Suprapubic skin (tissue), 4 donors: ENCODE measurements around the gene MADD. TPM values are rescaled to one million over a fixed set of nuclear protein-coding genes. Genes with fewer than 3 reads are reported as not detected.

Experiments
- DNase-seq, 2 donors: peaks; one replicate each; pipeline ENCODE4 v3.0.0-alpha.2; 2019; ENCODE audit warnings: low spot score in 2 of 2
- H3K27ac ChIP-seq: fragments of 200-600 bp; sonication (generic); one replicate; pipeline ENCODE4 v1.5.1; 2019
- H3K27me3 ChIP-seq: fragments of 200-600 bp; sonication (generic); one replicate; pipeline ENCODE4 v1.5.1; 2019
- H3K36me3 ChIP-seq: fragments of 200-600 bp; sonication (generic); one replicate; pipeline ENCODE4 v1.5.1; 2019
- H3K4me1 ChIP-seq: fragments of 200-600 bp; sonication (generic); one replicate; pipeline ENCODE4 v1.5.1; 2019
- H3K4me3 ChIP-seq: fragments of 200-600 bp; sonication (generic); one replicate; pipeline ENCODE4 v1.5.1; 2019; ENCODE audit warnings: mild to moderate bottlenecking
- H3K9me3 ChIP-seq: fragments of 200-600 bp; sonication (generic); one replicate; pipeline ENCODE4 v1.5.1; 2019
- CTCF ChIP-seq, 2 donors: fragments of 200-600 bp in 1 of 2; fragments of 450-650 bp in 1 of 2; sonication (generic) in 1 of 2; IDR thresholded peaks; one replicate each; pipeline ENCODE4 v1.5.1; 2016 to 2019; ENCODE audit warnings: antibody characterized with exemption in 2 of 2, mild to moderate bottlenecking in 1 of 2, moderate library complexity in 1 of 2
- EP300 ChIP-seq: sonication (generic); formaldehyde crosslinking; IDR thresholded peaks from one replicate; pipeline ENCODE4 v1.6.1; 2017; ENCODE audit warnings: antibody characterized with exemption
- POLR2A ChIP-seq, 2 donors: fragments of 450-650 bp; IDR thresholded peaks; one replicate each; pipeline ENCODE4 v1.6.1; 2017; ENCODE audit warnings: antibody characterized with exemption in 2 of 2, mild to moderate bottlenecking in 2 of 2, moderate library complexity in 2 of 2
- POLR2AphosphoS5 ChIP-seq, 3 donors: sonication (generic); formaldehyde crosslinking; IDR thresholded peaks; one replicate each; pipeline ENCODE4 v1.6.1; 2017; ENCODE audit warnings: antibody characterized with exemption in 3 of 3
- WGBS: methylation state at CpG from one replicate; pipeline ENCODE4 v1.1.5; 2018; 5-methylcytosine and 5-hydroxymethylcytosine counted together
- total RNA-seq, 4 donors: library from RNA; depleted of rRNA; stranded (reverse); fragments of >200 nt; gene quantifications; one replicate each; pipeline ENCODE4 v1.1.0, GENCODE V29; 2016

The MADD gene
- total RNA-seq, 4 donors from 2014 or later: 47.1 to 91.1 (median 71.3) TPM

- no peak for DNase-seq
- 53% methylated on average over 14 of the region's 18 CpGs for WGBS
- Histone ChIP-seq H3K36me3 (no peaks in the 10 kb centered on the region), H3K4me1 (no peaks in the 10 kb centered on the region), H3K27ac (no peak overlapping the region), H3K27me3 (no peaks in the 10 kb centered on the region), H3K4me3 (no peak overlapping the region), H3K9me3 (no peaks in the 10 kb centered on the region)
- TF ChIP-seq CTCF (IDR thresholded peaks at IDR 0.05): no peak
- TF ChIP-seq POLR2A (IDR thresholded peaks at IDR 0.05): no peak
- TF ChIP-seq EP300: no peak
- no peak for TF ChIP-seq POLR2AphosphoS5 (IDR thresholded peaks at IDR 0.05)
Observed at GRCh38 chr11:47340980-47341775, 71.2 kb downstream of the MADD start.

- DNase-seq: no peak
- Histone ChIP-seq H3K9me3 (no peaks in the 10 kb centered on the region), H3K27ac (no peak overlapping the region), H3K4me3 (no peak overlapping the region), H3K27me3 (no peaks in the 10 kb centered on the region), H3K36me3 (no peaks in the 10 kb centered on the region), H3K4me1 (no peaks in the 10 kb centered on the region)
- TF ChIP-seq EP300: no peak
- no peak for TF ChIP-seq CTCF (IDR thresholded peaks at IDR 0.05)
- TF ChIP-seq POLR2AphosphoS5 (IDR thresholded peaks at IDR 0.05): no peak
- TF ChIP-seq POLR2A (IDR thresholded peaks at IDR 0.05): no peak
- WGBS: 80% methylated on average over 24 of the region's 24 CpGs
Observed at GRCh38 chr11:47342036-47342803, 72.3 kb downstream of the MADD start.

GRCh38 chr11:47342854-47343253 lies 72.9 kb downstream of the MADD start:
- DNase-seq: no peak
- Histone ChIP-seq H3K27ac (no peak overlapping the region), H3K4me1 (no peaks in the 10 kb centered on the region), H3K27me3 (no peaks in the 10 kb centered on the region), H3K9me3 (no peaks in the 10 kb centered on the region), H3K36me3 (no peaks in the 10 kb centered on the region), H3K4me3 (no peak overlapping the region)
- 98% methylated on average over 8 of the region's 15 CpGs for WGBS
- TF ChIP-seq CTCF (IDR thresholded peaks at IDR 0.05): no peak
- no peak for TF ChIP-seq POLR2A (IDR thresholded peaks at IDR 0.05)
- TF ChIP-seq EP300: no peak
- TF ChIP-seq POLR2AphosphoS5 (IDR thresholded peaks at IDR 0.05): no peak

- TF ChIP-seq POLR2A (IDR thresholded peaks at IDR 0.05): no peak
- no peak for TF ChIP-seq POLR2AphosphoS5 (IDR thresholded peaks at IDR 0.05)
- TF ChIP-seq CTCF (IDR thresholded peaks at IDR 0.05): no peak
- no peak for TF ChIP-seq EP300
- no peaks in the 10 kb centered on the region for H3K36me3 ChIP-seq
- no peak for DNase-seq
- H3K9me3 ChIP-seq: no peaks in the 10 kb centered on the region
- no peaks in the 10 kb centered on the region for H3K4me1 ChIP-seq
- 90% methylated on average over 18 of the region's 18 CpGs for WGBS
- no peak overlapping the region for H3K27ac ChIP-seq
- no peaks in the 10 kb centered on the region for H3K27me3 ChIP-seq
- no peak overlapping the region for H3K4me3 ChIP-seq
Observed at GRCh38 chr11:47345890-47346563, 76.1 kb downstream of the MADD start.

- H3K27ac ChIP-seq: no peak overlapping the region
- H3K36me3 ChIP-seq: no peaks in the 10 kb centered on the region
- H3K9me3 ChIP-seq: no peaks in the 10 kb centered on the region
- DNase-seq: no peak
- H3K4me1 ChIP-seq: no peaks in the 10 kb centered on the region
- 83% methylated on average over 5 of the region's 5 CpGs for WGBS
- TF ChIP-seq POLR2A (IDR thresholded peaks at IDR 0.05) (no peak), CTCF (IDR thresholded peaks at IDR 0.05) (no peak), POLR2AphosphoS5 (IDR thresholded peaks at IDR 0.05) (no peak), EP300 (no peak)
- H3K27me3 ChIP-seq: no peaks in the 10 kb centered on the region
- H3K4me3 ChIP-seq: no peak overlapping the region
Observed at GRCh38 chr11:47347137-47347536, 77.2 kb downstream of the MADD start.
